Tibial artery (tissue), 4 donors: ENCODE data around the gene NEDD4L.

Experiments used
- DNase-seq, 2 donors: peaks; one replicate each; pipeline ENCODE4 v3.0.0-alpha.2; 2019
- H3K27ac ChIP-seq, 2 donors: fragments of 200-600 bp; sonication (generic) in 1 of 2; 1 replicate in 1 of 2; 2 replicates in 1 of 2; pipeline ENCODE4 v1.5.1; 2018 to 2019; ENCODE audit warnings: mild to moderate bottlenecking in 1 of 2
- H3K27me3 ChIP-seq, 2 donors: fragments of 200-600 bp; sonication (generic) in 1 of 2; one replicate each; pipeline versions ENCODE4 v1.5.1 to v1.6.0; 2016 to 2019
- H3K36me3 ChIP-seq, 3 donors: fragments of 200-600 bp; sonication (generic) in 2 of 3; one replicate each; pipeline ENCODE4 v1.5.1; 2016 to 2019; ENCODE audit warnings: mild to moderate bottlenecking in 2 of 3
- H3K4me1 ChIP-seq, 4 donors: fragments of 200-600 bp; sonication (generic) in 2 of 4; 1 replicate in 3 of 4; 2 replicates in 1 of 4; pipeline ENCODE4 v1.5.1; 2016 to 2019
- H3K4me3 ChIP-seq, 2 donors: fragments of 200-600 bp; sonication (generic) in 1 of 2; 1 replicate in 1 of 2; 2 replicates in 1 of 2; pipeline ENCODE4 v1.5.1; 2018 to 2019; ENCODE audit warnings: mild to moderate bottlenecking in 2 of 2
- H3K9me3 ChIP-seq, 3 donors: fragments of 200-600 bp; sonication (generic) in 1 of 3; one replicate each; pipeline ENCODE4 v1.5.1; 2016 to 2019
- CTCF ChIP-seq, 2 experiments: fragments of 200-600 bp in 1 of 2; fragments of 450-650 bp in 1 of 2; IDR thresholded peaks; one replicate each; pipeline ENCODE4 v1.5.1; 2017 to 2019; ENCODE audit warnings: antibody characterized with exemption in 2 of 2, mild to moderate bottlenecking in 1 of 2, moderate library complexity in 1 of 2
- intact Hi-C: fragments of 100-400 bp; cut with DNase I; formaldehyde crosslinking; loops from one replicate; pipeline ENCODE4 v1.15.0; 2023; ENCODE audit warnings: low total_unique reads

Gene NEDD4L

GRCh38 chr18:58416704-58417683 is 373.0 kb downstream of the NEDD4L start:
- Histone ChIP-seq H3K27me3 (no peaks in the 10 kb centered on the region), H3K4me3 (no peak overlapping the region), H3K27ac (no peak overlapping the region), H3K36me3 (no peaks in the 10 kb centered on the region), H3K4me1 (peaks cover 0 to 5% (median 0%) of the 10 kb centered on the region in 4 donors), H3K9me3 (no peaks in the 10 kb centered on the region)
- TF ChIP-seq CTCF (IDR thresholded peaks at IDR 0.05), result no peak
- intact Hi-C loops, result no loop called here
- peak in 1 of 2 donors; percentile 29 for DNase-seq

- Histone ChIP-seq H3K27ac (no peak overlapping the region), H3K4me3 (no peak overlapping the region), H3K27me3 (no peaks in the 10 kb centered on the region), H3K9me3 (no peaks in the 10 kb centered on the region), H3K36me3 (no peaks in the 10 kb centered on the region), H3K4me1 (peaks cover 0 to 5% (median 0%) of the 10 kb centered on the region in 4 donors)
- DNase-seq, result no peak
- no peak for TF ChIP-seq CTCF (IDR thresholded peaks at IDR 0.05)
- intact Hi-C loops, result no loop called here
Measured at GRCh38 chr18:58417752-58418151, 373.7 kb downstream of the NEDD4L start.

GRCh38 chr18:58418361-58418760 is 374.3 kb downstream of the NEDD4L start:
- DNase-seq, result no peak
- no peaks in the 10 kb centered on the region for H3K36me3 ChIP-seq
- intact Hi-C loops, result no loop called here
- H3K4me3 ChIP-seq, result no peak overlapping the region
- peaks cover 0 to 5% (median 0%) of the 10 kb centered on the region in 4 donors for H3K4me1 ChIP-seq
- no peaks in the 10 kb centered on the region for H3K27me3 ChIP-seq
- H3K9me3 ChIP-seq, result no peaks in the 10 kb centered on the region
- TF ChIP-seq CTCF (IDR thresholded peaks at IDR 0.05), result no peak
- no peak overlapping the region for H3K27ac ChIP-seq

GRCh38 chr18:58419587-58420199 is 375.7 kb downstream of the NEDD4L start:
- Histone ChIP-seq H3K27me3 (no peaks in the 10 kb centered on the region), H3K4me1 (peaks cover 0 to 5% (median 0%) of the 10 kb centered on the region in 4 donors), H3K9me3 (no peaks in the 10 kb centered on the region), H3K36me3 (no peaks in the 10 kb centered on the region), H3K4me3 (no peak overlapping the region), H3K27ac (no peak overlapping the region)
- TF ChIP-seq CTCF (IDR thresholded peaks at IDR 0.05), result no peak
- intact Hi-C loops, result no loop called here
- DNase-seq, result no peak

- Histone ChIP-seq H3K9me3 (no peaks in the 10 kb centered on the region), H3K27ac (no peak overlapping the region), H3K27me3 (no peaks in the 10 kb centered on the region), H3K4me1 (no peaks in the 10 kb centered on the region), H3K36me3 (no peaks in the 10 kb centered on the region), H3K4me3 (no peak overlapping the region)
- TF ChIP-seq CTCF (IDR thresholded peaks at IDR 0.05), result no peak
- DNase-seq, result no peak
- intact Hi-C loops, result no loop called here
Measured at GRCh38 chr18:58426611-58427010, 382.6 kb downstream of the NEDD4L start.
